ENCODE data around the gene LRRC3. TPM values are rescaled to one million over a fixed set of nuclear protein-coding genes. Genes with fewer than 3 reads are reported as not detected.
A peak's percentile ranks its signal among the peaks of the same experiment; 100 is the strongest.

LRRC3 gene
- total and polyA plus RNA-seq, 4 donors = 1.4 to 3.6 (median 2.4) TPM

GRCh38 chr21:44439211-44439600 lies 16.1 kb upstream of the LRRC3 start:
- no peak overlapping the region for H3K9ac ChIP-seq (ENCODE audit: insufficient read depth in 1 of 2, low read length in 2 of 2)
- H3K9me3 ChIP-seq (ENCODE audit: control insufficient read depth in 4 of 4, insufficient read depth in 3 of 4, low read length in 3 of 4) = no peaks in the 10 kb centered on the region
- ATAC-seq (ENCODE audit: insufficient read depth, low FRiP score) (no peak), DNase-seq (no peak)
- peaks cover 0 to 4% (median 0%) of the 10 kb centered on the region in 5 donors for H3K4me1 ChIP-seq (ENCODE audit: control insufficient read depth in 5 of 5, insufficient read depth in 5 of 5, low read length in 5 of 5)
- peaks cover 0 to 3% (median 0%) of the 10 kb centered on the region in 4 donors for H3K36me3 ChIP-seq (ENCODE audit: control insufficient read depth in 4 of 4, insufficient read depth in 4 of 4, low read length in 4 of 4)
- TF ChIP-seq CTCF (IDR thresholded peaks at IDR 0.05; ENCODE audit: control extremely low read depth, extremely low read depth) = no peak
- H3K4me3 ChIP-seq = no peak overlapping the region
- WGBS, 2 donors = 77 to 88% methylated on average over 11 of the region's 11 CpGs
- H3K27ac ChIP-seq (ENCODE audit: low read depth in 1 of 2, low read length in 1 of 2) = peak overlapping the region in 1 of 2 donors; percentile 21
- H3K27me3 ChIP-seq (ENCODE audit: control insufficient read depth in 3 of 3, insufficient read depth in 3 of 3, low read length in 2 of 3) = no peaks in the 10 kb centered on the region

GRCh38 chr21:44440241-44441040 lies 14.9 kb upstream of the LRRC3 start:
- H3K36me3 ChIP-seq (ENCODE audit: control insufficient read depth in 4 of 4, insufficient read depth in 4 of 4, low read length in 4 of 4) = peaks cover 0 to 3% (median 0%) of the 10 kb centered on the region in 4 donors
- H3K27ac ChIP-seq (ENCODE audit: low read depth in 1 of 2, low read length in 1 of 2) = no peak overlapping the region
- ATAC-seq (ENCODE audit: insufficient read depth, low FRiP score) = no peak
- no peak for TF ChIP-seq CTCF (IDR thresholded peaks at IDR 0.05; ENCODE audit: control extremely low read depth, extremely low read depth)
- 90% methylated on average over 31 to 33 of the region's 33 CpGs for WGBS, 2 donors
- H3K4me1 ChIP-seq (ENCODE audit: control insufficient read depth in 5 of 5, insufficient read depth in 5 of 5, low read length in 5 of 5) = peaks cover 0 to 4% (median 0%) of the 10 kb centered on the region in 5 donors
- no peak for DNase-seq
- H3K27me3 ChIP-seq (ENCODE audit: control insufficient read depth in 3 of 3, insufficient read depth in 3 of 3, low read length in 2 of 3) = no peaks in the 10 kb centered on the region
- no peak overlapping the region for H3K4me3 ChIP-seq
- no peak overlapping the region for H3K9ac ChIP-seq (ENCODE audit: insufficient read depth in 1 of 2, low read length in 2 of 2)
- H3K9me3 ChIP-seq (ENCODE audit: control insufficient read depth in 4 of 4, insufficient read depth in 3 of 4, low read length in 3 of 4) = peaks cover 0 to 3% (median 0%) of the 10 kb centered on the region in 4 donors

GRCh38 chr21:44441041-44441400 lies 14.3 kb upstream of the LRRC3 start:
- Histone ChIP-seq H3K4me1 (ENCODE audit: control insufficient read depth in 5 of 5, insufficient read depth in 5 of 5, low read length in 5 of 5) (peaks cover 0 to 4% (median 0%) of the 10 kb centered on the region in 5 donors), H3K27ac (ENCODE audit: low read depth in 1 of 2, low read length in 1 of 2) (no peak overlapping the region), H3K36me3 (ENCODE audit: control insufficient read depth in 4 of 4, insufficient read depth in 4 of 4, low read length in 4 of 4) (peaks cover 0 to 3% (median 0%) of the 10 kb centered on the region in 4 donors), H3K4me3 (no peak overlapping the region), H3K27me3 (ENCODE audit: control insufficient read depth in 3 of 3, insufficient read depth in 3 of 3, low read length in 2 of 3) (no peaks in the 10 kb centered on the region), H3K9ac (ENCODE audit: insufficient read depth in 1 of 2, low read length in 2 of 2) (no peak overlapping the region), H3K9me3 (ENCODE audit: control insufficient read depth in 4 of 4, insufficient read depth in 3 of 4, low read length in 3 of 4) (peaks cover 0 to 3% (median 0%) of the 10 kb centered on the region in 4 donors)
- DNase-seq (no peak), ATAC-seq (ENCODE audit: insufficient read depth, low FRiP score) (no peak)
- no peak for TF ChIP-seq CTCF (IDR thresholded peaks at IDR 0.05; ENCODE audit: control extremely low read depth, extremely low read depth)
- 81 to 97% methylated on average over 10 of the region's 10 CpGs for WGBS, 2 donors

Data from lung (tissue), 12 donors.